Chondrocyte (in vitro differentiated cells): ENCODE results near the gene ABHD11. TPM values are rescaled to one million over a fixed set of nuclear protein-coding genes. Genes with fewer than 3 reads are reported as not detected.

Source experiments
- DNase-seq: peaks from one replicate; pipeline ENCODE4 v3.0.0; 2021; ENCODE audit warnings: mixed read lengths, low spot score
- H3K27ac Mint-ChIP-seq: one replicate; pipeline ENCODE4 v1.8.0; 2021; ENCODE audit warnings: mild to moderate bottlenecking, moderate library complexity, mixed read lengths; ENCODE audit not compliant: unreplicated experiment
- H3K27me3 Mint-ChIP-seq: 2 replicates; pipeline ENCODE4 v1.8.0; 2021; ENCODE audit warnings: low read depth, mixed read lengths
- H3K36me3 Mint-ChIP-seq: 2 replicates; pipeline ENCODE4 v1.8.0; 2021; ENCODE audit warnings: low read depth, mixed read lengths
- H3K4me1 Mint-ChIP-seq: 2 replicates; pipeline ENCODE4 v1.8.0; 2021; ENCODE audit warnings: low read depth, mild to moderate bottlenecking, mixed read lengths
- H3K4me3 Mint-ChIP-seq: one replicate; pipeline ENCODE4 v1.8.0; 2021; ENCODE audit warnings: mild to moderate bottlenecking, moderate library complexity, mixed read lengths; ENCODE audit not compliant: unreplicated experiment
- H3K9me3 Mint-ChIP-seq: 2 replicates; pipeline ENCODE4 v1.8.0; 2021; ENCODE audit warnings: low read depth, mixed read lengths
- total RNA-seq: library from RNA; stranded (reverse); gene quantifications from 3 replicates; pipeline ENCODE4 v1.2.1, GENCODE V29; 2021
- TF ChIP-seq, protein P1 (sequence below): fragments of 200-600 bp; sonication (generic); IDR thresholded peaks from 2 replicates; pipeline ENCODE4 v1.5.0; 2021; ENCODE audit warnings: antibody characterized with exemption, mild to moderate bottlenecking, moderate library complexity

ABHD11 gene
- total RNA-seq, 1 donor from 2014 or later, result 11.2 TPM

DNA sequence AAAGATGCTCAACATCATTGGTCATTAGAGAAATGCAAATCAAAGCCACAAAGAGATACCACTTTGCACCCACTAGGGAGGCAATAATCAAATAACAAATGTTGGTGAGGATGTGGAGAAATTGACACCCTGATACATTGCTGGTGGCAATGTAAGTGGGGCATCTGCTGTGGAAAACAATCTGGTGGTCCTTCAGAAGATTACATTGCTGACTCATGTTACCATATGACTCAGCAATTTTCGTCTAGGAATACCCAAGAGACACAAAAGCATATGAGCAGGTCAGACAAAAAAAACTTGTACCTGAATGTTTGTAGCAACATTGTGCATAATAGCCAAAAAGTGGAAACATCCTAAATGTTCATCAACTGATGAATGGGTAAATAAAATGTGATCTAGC, 36.3 kb upstream of the ABHD11 start:
- TF ChIP-seq, protein P1, sequence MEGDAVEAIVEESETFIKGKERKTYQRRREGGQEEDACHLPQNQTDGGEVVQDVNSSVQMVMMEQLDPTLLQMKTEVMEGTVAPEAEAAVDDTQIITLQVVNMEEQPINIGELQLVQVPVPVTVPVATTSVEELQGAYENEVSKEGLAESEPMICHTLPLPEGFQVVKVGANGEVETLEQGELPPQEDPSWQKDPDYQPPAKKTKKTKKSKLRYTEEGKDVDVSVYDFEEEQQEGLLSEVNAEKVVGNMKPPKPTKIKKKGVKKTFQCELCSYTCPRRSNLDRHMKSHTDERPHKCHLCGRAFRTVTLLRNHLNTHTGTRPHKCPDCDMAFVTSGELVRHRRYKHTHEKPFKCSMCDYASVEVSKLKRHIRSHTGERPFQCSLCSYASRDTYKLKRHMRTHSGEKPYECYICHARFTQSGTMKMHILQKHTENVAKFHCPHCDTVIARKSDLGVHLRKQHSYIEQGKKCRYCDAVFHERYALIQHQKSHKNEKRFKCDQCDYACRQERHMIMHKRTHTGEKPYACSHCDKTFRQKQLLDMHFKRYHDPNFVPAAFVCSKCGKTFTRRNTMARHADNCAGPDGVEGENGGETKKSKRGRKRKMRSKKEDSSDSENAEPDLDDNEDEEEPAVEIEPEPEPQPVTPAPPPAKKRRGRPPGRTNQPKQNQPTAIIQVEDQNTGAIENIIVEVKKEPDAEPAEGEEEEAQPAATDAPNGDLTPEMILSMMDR, result no peak
- no peak overlapping the region for H3K27ac Mint-ChIP-seq
- no peak overlapping the region for H3K4me3 Mint-ChIP-seq
- H3K36me3 Mint-ChIP-seq, result no peaks in the 10 kb centered on the region
- H3K9me3 Mint-ChIP-seq, result no peaks in the 10 kb centered on the region
- H3K27me3 Mint-ChIP-seq, result peaks cover 4% of the 10 kb centered on the region
- DNase-seq, result no peak
- peaks cover 6% of the 10 kb centered on the region for H3K4me1 Mint-ChIP-seq

DNA sequence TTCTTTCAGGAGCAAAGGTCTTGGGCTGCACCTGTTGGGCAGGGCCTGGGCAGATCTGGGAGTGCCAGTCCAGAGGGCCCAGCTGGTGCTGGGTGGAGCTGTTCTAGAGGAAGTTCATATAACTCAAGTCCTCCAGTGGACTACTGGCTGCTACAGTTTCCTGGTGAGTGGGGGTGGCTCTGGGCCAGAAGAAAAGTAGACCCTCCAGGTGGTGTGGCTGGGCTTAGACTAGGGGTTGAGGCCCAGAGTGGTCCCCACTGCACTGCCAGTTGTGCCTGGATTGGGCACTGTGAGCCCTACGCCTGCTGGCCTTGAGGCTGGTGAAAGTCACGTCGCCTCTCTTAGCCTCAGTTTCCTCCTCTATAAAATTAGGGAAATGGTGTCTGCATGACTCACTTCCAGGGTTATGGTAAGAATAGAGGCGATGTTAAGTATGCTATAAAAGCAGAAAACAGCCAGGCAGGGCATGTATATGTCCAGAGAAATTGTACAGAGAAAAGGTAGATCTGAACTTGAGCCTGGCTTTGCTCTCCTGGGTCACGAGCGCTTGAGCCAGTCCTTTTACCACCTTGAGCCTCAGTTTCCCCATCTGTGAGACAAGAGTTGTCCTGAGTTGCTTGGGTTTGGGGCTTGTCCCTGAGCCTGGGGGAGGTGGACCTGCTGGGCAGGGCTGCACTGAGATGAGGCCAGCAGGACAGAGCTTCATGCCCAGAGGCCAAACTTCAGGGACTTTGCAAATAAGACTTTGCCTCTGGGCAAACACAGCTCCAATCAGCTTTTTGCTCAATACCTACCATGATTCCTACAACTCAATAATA, 35.3 kb upstream of the ABHD11 start:
- Mint-ChIP-seq H3K4me3 (no peak overlapping the region), H3K9me3 (no peaks in the 10 kb centered on the region), H3K4me1 (no peaks in the 10 kb centered on the region), H3K36me3 (no peaks in the 10 kb centered on the region), H3K27ac (no peak overlapping the region), H3K27me3 (peaks cover 4% of the 10 kb centered on the region)
- TF ChIP-seq, protein P1, result no peak
- DNase-seq, result no peak

DNA sequence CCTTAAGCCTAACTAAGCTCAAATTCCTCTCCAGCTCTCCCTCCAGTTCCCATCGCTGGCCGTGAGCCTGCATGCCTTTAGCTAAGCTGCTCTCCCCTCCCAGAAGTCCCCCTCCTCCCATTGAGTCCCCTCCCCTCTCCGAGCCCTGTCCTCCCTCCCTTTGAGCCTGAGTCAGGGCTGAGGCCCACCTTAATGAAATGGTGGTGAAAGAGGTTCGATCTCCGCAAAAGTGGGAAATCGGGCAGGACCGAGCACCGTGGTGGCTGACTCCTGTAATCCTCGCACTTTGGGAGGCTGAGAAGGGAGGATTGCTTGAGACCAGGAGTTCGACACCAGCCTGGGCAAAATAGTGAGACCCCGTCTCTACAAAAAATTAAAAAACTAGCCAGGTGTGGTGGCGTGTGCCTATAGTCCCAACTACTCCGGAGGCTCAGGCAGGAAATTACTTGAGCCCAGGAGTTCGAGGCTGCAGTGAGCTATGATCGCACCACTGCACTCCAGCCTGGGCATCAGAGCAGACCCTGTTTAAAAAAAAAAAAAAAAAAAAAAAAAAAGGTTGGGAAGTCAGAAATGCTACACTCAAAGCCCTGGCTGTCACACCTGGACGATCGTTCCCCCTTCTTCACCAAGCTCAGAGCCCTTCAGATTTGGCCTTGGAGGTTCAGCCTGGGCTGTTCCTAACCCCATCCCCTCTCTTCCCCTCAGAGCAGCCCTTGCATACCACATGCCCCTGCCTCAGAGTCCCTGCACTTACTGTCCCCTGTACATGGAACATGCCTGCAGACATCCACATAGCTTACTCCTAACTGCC, 32.5 kb upstream of the ABHD11 start:
- TF ChIP-seq, protein P1, result no peak
- no peaks in the 10 kb centered on the region for H3K4me1 Mint-ChIP-seq
- no peaks in the 10 kb centered on the region for H3K9me3 Mint-ChIP-seq
- H3K4me3 Mint-ChIP-seq, result peak overlapping the region; percentile 49
- peaks cover 4% of the 10 kb centered on the region for H3K27me3 Mint-ChIP-seq
- no peaks in the 10 kb centered on the region for H3K36me3 Mint-ChIP-seq
- H3K27ac Mint-ChIP-seq, result no peak overlapping the region
- DNase-seq, result no peak

DNA sequence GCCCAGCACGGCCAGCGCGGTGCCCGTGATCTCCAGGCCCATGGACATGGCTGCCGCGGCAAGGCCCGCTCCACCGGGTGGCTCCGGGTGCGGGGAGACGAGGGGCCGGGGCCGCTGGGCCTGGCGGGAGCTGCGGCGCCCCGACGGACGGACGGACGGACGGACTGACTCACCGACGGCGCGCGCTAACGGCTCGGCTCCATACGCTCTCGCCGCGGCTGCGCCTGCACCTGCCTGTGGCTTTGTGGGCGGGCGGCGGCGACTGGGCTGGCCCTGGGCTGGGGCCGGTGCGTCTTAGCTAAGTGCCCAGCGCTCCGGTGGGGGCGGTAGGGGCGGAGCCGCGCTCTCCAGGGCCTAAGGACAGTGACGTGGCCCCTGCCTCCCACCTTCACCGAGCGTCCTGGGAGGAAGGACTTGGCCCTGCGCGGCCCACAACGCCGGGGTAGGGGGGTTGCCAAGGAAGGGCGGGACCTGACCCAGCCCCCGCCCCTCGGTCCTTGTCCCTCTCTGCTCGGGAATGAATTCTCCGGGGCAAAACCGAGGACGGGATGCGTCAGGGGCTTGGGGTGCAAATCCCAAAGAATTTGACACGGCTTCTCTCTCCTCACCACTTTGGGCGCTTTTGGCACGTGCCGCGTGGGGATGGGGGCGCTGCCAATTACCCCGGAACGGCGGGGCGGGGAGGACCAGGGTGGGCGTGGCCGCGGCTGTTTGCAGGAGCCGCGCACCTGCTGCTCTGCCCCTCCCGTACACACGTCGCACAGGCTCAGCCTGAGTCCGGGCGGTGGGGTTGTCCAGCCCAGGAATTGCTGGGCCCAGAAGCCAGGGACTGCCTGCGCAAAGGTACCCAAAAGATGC, 31.6 kb upstream of the ABHD11 start, which contains the start of gene CLDN3:
Gene CLDN3 (minus strand): TSS at position 269 of the 858 bp plus-strand sequence. CDS start 221 bp downstream, at position 48.
- H3K27ac Mint-ChIP-seq, result no peak within 1 kb of the TSS
- peak; percentile 87 for DNase-seq
- TF ChIP-seq, protein P1, result no peak
- peak within 1 kb of the TSS; percentile 49 for H3K4me3 Mint-ChIP-seq
- H3K27me3 Mint-ChIP-seq, result peaks cover 4% of the 10 kb centered on the region
- no peaks in the 10 kb centered on the region for H3K4me1 Mint-ChIP-seq
- no peaks in the 10 kb centered on the region for H3K9me3 Mint-ChIP-seq
- H3K36me3 Mint-ChIP-seq, result no peaks in the 10 kb centered on the region
